K562 (cell line): ENCODE data around the gene G6PC2. TPM values are rescaled to one million over a fixed set of nuclear protein-coding genes. Genes with fewer than 3 reads are reported as not detected.

Experiments
- ATAC-seq: fragments of 200-7000 bp; cut with Tn5 transposase; 3 replicates; pipeline ENCODE4 v1.9.1; 2020; ENCODE audit warnings: moderate library complexity
- Bru-seq: library from RNA; stranded (reverse); fragments of 400-500 nt; gene quantifications from one replicate; lab custom pipeline; 2021; lab: Mats Ljungman, UMichigan
- BruChase-seq, 2 experiments: library from RNA; stranded (reverse); fragments of 400-500 nt; gene quantifications; one replicate each; lab custom pipeline; 2021; lab: Mats Ljungman, UMichigan
- BruUV-seq: library from RNA; stranded (reverse); fragments of 400-500 nt; replicated peaks from 2 replicates; lab custom pipeline; 2021; lab: Mats Ljungman, UMichigan
- CTCF ChIA-PET: fragments of 300-600 bp; formaldehyde crosslinking; extraction: SDS; loops from one replicate; lab custom pipeline; 2021; ENCODE audit warnings: low intra/inter-chr PET ratio; lab: Yijun Ruan, JAX
- POLR2A ChIA-PET: fragments of 300-600, 350-650 bp; sonication (Branson Sonifier 250); formaldehyde crosslinking; extraction: SDS; loops from one replicate; lab custom pipeline; 2021; ENCODE audit warnings: antibody characterized with exemption, inconsistent platforms; lab: Yijun Ruan, JAX
- DNase-seq, 4 experiments: peaks; one replicate each; pipeline versions ENCODE4 v3.0.0 to v3.0.0-alpha.2; 2011 to 2018; ENCODE audit warnings: low spot score in 3 of 4, mixed read lengths in 3 of 4; ENCODE audit errors: extremely low read depth in 1 of 4
- FAIRE-seq: peaks from 2 replicates; lab custom pipeline; 2011; peaks lifted over from hg19 to GRCh38; lab: Jason Lieb, UNC
- H2AFZ ChIP-seq: 2 replicates; pipeline ENCODE4 v1.6.0; 2011; ENCODE audit warnings: low read depth, low read length, control low read depth, inconsistent platforms
- H3K27ac ChIP-seq: fragments of 200-600 bp; 3 replicates; pipeline ENCODE4 v1.8.0; 2011; ENCODE audit warnings: low read depth, mild to moderate bottlenecking, control low read depth, inconsistent platforms, low read length, moderate library complexity, mixed read lengths; ENCODE audit errors: extremely low read depth
- H3K27me3 ChIP-seq, 2 experiments: fragments of 300-600 bp in 1 of 2; 2 replicates in 1 of 2; 3 replicates in 1 of 2; pipeline versions ENCODE4 v1.6.0 to v1.8.0; 2011; ENCODE audit warnings: inconsistent platforms in 2 of 2, low read length in 2 of 2, mild to moderate bottlenecking in 1 of 2, mixed read lengths in 1 of 2, moderate library complexity in 1 of 2; ENCODE audit not compliant: control insufficient read depth in 2 of 2, insufficient read depth in 2 of 2
- H3K36me3 ChIP-seq: fragments of 300-600 bp; 3 replicates; pipeline ENCODE4 v1.8.0; 2011; ENCODE audit warnings: mild to moderate bottlenecking, low read length, inconsistent platforms; ENCODE audit not compliant: control insufficient read depth, insufficient read depth
- H3K4me1 ChIP-seq, 2 experiments: fragments of 200-600 bp in 1 of 2; replicated peaks in 1 of 2; 2 replicates in 1 of 2; 3 replicates in 1 of 2; pipeline versions ENCODE4 v1.5.1 to v1.8.0; 2011; ENCODE audit warnings: inconsistent platforms in 2 of 2, low read length in 2 of 2, mild to moderate bottlenecking in 1 of 2, mixed read lengths in 1 of 2, moderate library complexity in 1 of 2; ENCODE audit not compliant: control insufficient read depth in 2 of 2, insufficient read depth in 2 of 2
- H3K4me2 ChIP-seq: 2 replicates; pipeline ENCODE4 v1.6.1; 2011; ENCODE audit warnings: low read length, control low read depth, inconsistent platforms, mixed read lengths; ENCODE audit not compliant: insufficient read depth
- H3K4me3 ChIP-seq: fragments of 200-600 bp; sonication (generic), shearing (Covaris generic); 2 replicates; pipeline ENCODE4 v1.5.1; 2016; ENCODE audit warnings: control low read depth, inconsistent platforms
- H3K79me2 ChIP-seq: fragments of 200-600 bp; 3 replicates; pipeline ENCODE4 v1.8.0; 2011; ENCODE audit warnings: low read length, inconsistent platforms; ENCODE audit not compliant: control insufficient read depth, insufficient read depth
- H3K9ac ChIP-seq, 2 experiments: 2 replicates each; pipeline versions ENCODE4 v1.6.0 to v1.6.1; 2011; ENCODE audit warnings: low read depth in 2 of 2, low read length in 2 of 2, control low read depth in 1 of 2, inconsistent platforms in 1 of 2, mild to moderate bottlenecking in 1 of 2, mixed read lengths in 1 of 2; ENCODE audit not compliant: insufficient read depth in 1 of 2
- H3K9me1 ChIP-seq: one replicate; pipeline ENCODE4 v1.6.0; 2011; ENCODE audit warnings: inconsistent platforms, mild to moderate bottlenecking, low read length, moderate library complexity; ENCODE audit not compliant: control insufficient read depth, insufficient read depth
- H3K9me3 ChIP-seq: replicated peaks from 2 replicates; pipeline ENCODE4 v1.5.1; 2011; ENCODE audit warnings: low read depth, low read length, inconsistent platforms; ENCODE audit not compliant: control insufficient read depth, insufficient read depth
- H4K20me1 ChIP-seq: replicated peaks from 2 replicates; pipeline ENCODE4 v1.6.1; 2011; ENCODE audit warnings: low read length, inconsistent platforms, mixed read lengths; ENCODE audit not compliant: control insufficient read depth, insufficient read depth
- HMBOX1 ChIP-seq: sonication (generic); IDR thresholded peaks from 2 replicates; pipeline ENCODE4 v1.6.1; 2016
- HNRNPUL1 ChIP-seq: fragments of 200-400 bp; formaldehyde crosslinking; IDR thresholded peaks from 2 replicates; pipeline ENCODE4 v1.6.1; 2017; ENCODE audit warnings: low read length
- TCF15 ChIP-seq: fragments of 250-450 bp; sonication (Bioruptor Pico); IDR thresholded peaks from 2 replicates; pipeline ENCODE4 v1.8.0; 2022; ENCODE audit warnings: moderate library complexity, mild to moderate bottlenecking, inconsistent platforms
- WGBS: fragments of 100-300 bp; shearing (Covaris generic); methylation state at CpG from one replicate; pipeline ENCODE4 v1.1.6; 2016; ENCODE audit warnings: low coverage, mixed read lengths; ENCODE audit not compliant: insufficient coverage; ENCODE audit errors: missing lambda C conversion rate; 5-methylcytosine and 5-hydroxymethylcytosine counted together
- in situ Hi-C: fragments of 300-500 bp; cut with MboI; formaldehyde crosslinking; loops from 4 replicates; pipeline ENCODE4 v1.15.0; 2018; ENCODE audit warnings: inconsistent platforms, mixed read lengths
- intact Hi-C: fragments of 100-400 bp; cut with micrococcal nuclease; formaldehyde crosslinking; loops from 2 replicates; pipeline ENCODE4 v1.14.2; 2022
- long read RNA-seq, 3 experiments: library from polyadenylated mRNA in 2 of 3; library from RNA in 1 of 3; unstranded in 2 of 3; stranded (forward) in 1 of 3; transcript quantifications; one replicate each; pipeline ENCODE4 v2.0.0, GENCODE V29; 2019 to 2022
- polyA minus RNA-seq, 3 experiments: library from RNA; depleted of rRNA, polyadenylated mRNA; stranded (reverse); fragments of >200 nt; gene quantifications; 2 replicates each; pipeline ENCODE4 v1.2.3, GENCODE V29; 2011
- polyA plus RNA-seq, 8 experiments: library from polyadenylated mRNA; depleted of rRNA in 4 of 8; stranded (reverse) in 5 of 8; unstranded in 3 of 8; fragments of >200 nt; fragmentation: Nextera tagmentation in 2 of 8; fragmentation: Illumina TruSeq in 1 of 8; extraction: Ambion mirVana in 2 of 8; extraction: Trizol in 1 of 8; gene quantifications; 2 replicates each; pipeline versions ENCODE4 v1.2.1 to v1.2.3, GENCODE V29; 2011 to 2014; ENCODE audit warnings: inconsistent platforms in 1 of 8, missing spikeins in 1 of 8
- total RNA-seq, 7 experiments: library from RNA; depleted of rRNA in 6 of 7; stranded (reverse); fragments of >200 nt in 6 of 7; fragmentation: Illumina TruSeq in 2 of 7; extraction: Trizol in 2 of 7; gene quantifications; 2 replicates each; pipeline versions ENCODE4 v1.2.1 to v1.2.3, GENCODE V29; 2011 to 2021; ENCODE audit warnings: low replicate concordance in 1 of 7

G6PC2 gene
- not detected in 2 replicates for total RNA-seq (2011; cell fraction: chromatin; rRNA removed; ENCODE audit: low replicate concordance)
- not detected in 2 replicates for total RNA-seq (2011; cell fraction: nucleolus; rRNA removed)
- total RNA-seq (2011; cell fraction: nucleoplasm; rRNA removed) = 0.15 TPM in 1 of 2 replicates, not detected in the other
- total RNA-seq (2014; rRNA removed) = not detected in 2 replicates
- not detected in 2 replicates for total RNA-seq (2014; rRNA removed; fragmentation: Illumina TruSeq; extraction: Trizol)
- total RNA-seq (2015; rRNA removed; fragmentation: Illumina TruSeq; extraction: Trizol) = not detected in 2 replicates
- 0.13 TPM in 1 of 2 replicates, not detected in the other for total RNA-seq (2021)
- 0.07 and 0.15 TPM in 2 replicates for polyA plus RNA-seq (2011; rRNA removed)
- 0.01 and 0.06 TPM in 2 replicates for polyA plus RNA-seq (2011; cell fraction: cytosol; rRNA removed)
- polyA plus RNA-seq (2011; cell fraction: nucleus; rRNA removed) = 0.10 and 0.20 TPM in 2 replicates
- not detected in 2 replicates for polyA plus RNA-seq (2012)
- not detected in 2 replicates for polyA plus RNA-seq (2014; fragmentation: Illumina TruSeq; extraction: Trizol)
- under 1 TPM in 1 of 2 experiments, not detected in 1; 0.03 TPM for polyA plus RNA-seq (2014; fragmentation: Nextera tagmentation; extraction: Ambion mirVana)
- polyA plus RNA-seq (2014; rRNA removed) = not detected in 2 replicates
- polyA minus RNA-seq (2011; rRNA and poly(A)+ RNA removed) = 0.06 and 0.21 TPM in 2 replicates
- not detected in 2 replicates for polyA minus RNA-seq (2011; cell fraction: cytosol; rRNA and poly(A)+ RNA removed)
- not detected in 2 replicates for polyA minus RNA-seq (2011; cell fraction: nucleus; rRNA and poly(A)+ RNA removed)
- Bru-seq, nascent RNA = percentile 20 among the genes with signal in this experiment
- BruChase-seq, experiment 1, labeled RNA remaining after a 2-hour chase = percentile 16 among the genes with signal in this experiment
- percentile 11 among the genes with signal in this experiment for BruChase-seq, experiment 2, labeled RNA remaining after a 6-hour chase
- long read RNA-seq, experiment 1 = 0 reads
- long read RNA-seq, experiment 2 = 0 reads
- long read RNA-seq, experiment 3 = 0 reads

DNA sequence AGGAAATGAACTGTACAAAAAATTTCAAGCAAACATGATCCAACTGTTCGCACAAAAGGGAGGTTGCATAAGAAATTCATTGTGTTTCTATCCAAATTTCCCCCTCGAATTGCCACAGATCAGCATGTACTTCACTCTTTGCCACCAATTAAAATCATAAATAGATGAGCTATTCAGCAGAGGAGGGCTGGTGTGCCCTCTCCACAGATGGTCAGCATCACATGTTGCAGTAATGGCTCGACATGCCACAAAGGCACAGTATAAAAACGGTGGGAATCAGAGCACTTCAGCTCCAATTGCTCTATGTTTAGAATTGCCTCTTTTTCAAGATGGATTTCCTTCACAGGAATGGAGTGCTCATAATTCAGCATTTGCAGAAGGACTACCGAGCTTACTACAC, at the start of gene G6PC2:
G6PC2 (plus strand) TSS at position 289 of the 400 bp plus-strand sequence; CDS start at position 330, 41 bp downstream.
- 0 out of 2 replicates have a peak within 1 kb of the TSS, but pooled peaks have one; percentile 2 for H2AFZ ChIP-seq
- intact Hi-C loops (no loop called here), in situ Hi-C loops (loop anchor here (25.0 kb wide), 1 partner anchor 964 kb away; no protein-coding TSS in a partner anchor)
- WGBS = 36% methylated on average over 5 of the region's 5 CpGs
- POLR2A ChIA-PET = interaction anchor here (0.7 to 1.1 kb wide), 2 partner anchors 10 to 11 kb away, joined by 4 read pairs; partner anchors contain the start of gene SPC25
- FAIRE-seq (no peak), ATAC-seq (no peak), DNase-seq (no peak)
- H3K9ac ChIP-seq = no peak within 1 kb of the TSS
- no TSS peak for BruUV-seq
- H4K20me1 ChIP-seq = no peaks in the 10 kb centered on the region
- H3K79me2 ChIP-seq = no peaks in the 10 kb centered on the region
- H3K9me1 ChIP-seq = no peaks in the 10 kb centered on the region
- no peaks in the 10 kb centered on the region for H3K27me3 ChIP-seq
- H3K4me2 ChIP-seq = no peak within 1 kb of the TSS
- H3K4me3 ChIP-seq = no peak within 1 kb of the TSS
- CTCF ChIA-PET = no interaction called here
- no peak within 1 kb of the TSS for H3K27ac ChIP-seq
- TF ChIP-seq HMBOX1 = no peak
- TF ChIP-seq TCF15 (CRISPR knock-in tag) = no peak
- TF ChIP-seq HNRNPUL1 = no peak
- H3K9me3 ChIP-seq = no peaks in the 10 kb centered on the region
- H3K36me3 ChIP-seq = no peaks in the 10 kb centered on the region
- peaks cover 0 to 6% of the 10 kb centered on the region in 2 experiments; a peak in 2 of 5 replicates for H3K4me1 ChIP-seq
